GM21737 (cell line): Measurements from ENCODE around the gene OXSR1.
"Not testable (repeated sequence)": the region's sequence is repeated elsewhere in the genome, so short reads cannot be mapped to it uniquely, and the experiment has no call there.

ENCODE experiments used
- ATAC-seq: cut with Tn5 transposase; IDR thresholded peaks from one replicate; pipeline ENCODE4 v1.9.1; 2021; ENCODE audit warnings: mild to moderate bottlenecking, moderate library complexity; ENCODE audit not compliant: unreplicated experiment

The OXSR1 gene

DNA sequence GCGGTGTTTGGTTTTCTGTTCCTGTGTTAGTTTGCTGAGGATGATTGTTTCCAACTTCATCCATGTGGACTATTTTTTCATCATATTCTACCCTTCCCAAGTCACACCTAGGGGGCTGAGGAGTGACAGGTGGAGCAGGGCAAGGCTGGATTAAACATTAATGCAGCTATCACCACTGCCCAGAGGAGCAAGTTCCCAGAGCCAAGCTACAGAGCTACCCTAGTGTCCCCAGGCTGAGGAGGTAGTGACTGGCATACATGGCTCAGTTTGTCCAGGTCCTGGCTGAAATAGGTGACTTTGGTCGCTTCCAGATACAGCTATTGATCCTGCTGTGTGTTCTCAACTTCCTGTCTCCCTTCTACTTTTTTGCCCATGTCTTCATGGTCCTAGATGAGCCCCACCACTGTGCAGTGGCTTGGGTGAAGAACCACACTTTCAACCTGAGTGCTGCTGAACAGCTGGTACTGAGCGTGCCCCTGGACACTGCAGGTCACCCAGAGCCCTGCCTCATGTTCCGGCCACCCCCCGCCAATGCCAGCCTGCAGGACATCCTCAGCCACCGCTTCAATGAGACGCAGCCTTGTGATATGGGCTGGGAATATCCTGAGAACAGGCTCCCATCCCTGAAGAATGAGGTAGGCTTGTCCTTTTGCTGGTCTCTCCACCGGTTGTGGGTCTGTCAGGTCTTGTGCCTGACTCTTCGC, 100.4 kb downstream of the OXSR1 start, which contains the start of gene SLC22A13:
TSS of gene SLC22A13 (plus strand) at position 209 of the 704 bp plus-strand sequence. CDS start at position 258, 49 bp downstream.
- no peak for ATAC-seq

- no peak for ATAC-seq
Observed at GRCh38 chr3:38266810-38267209, 101.5 kb downstream of the OXSR1 start.

DNA sequence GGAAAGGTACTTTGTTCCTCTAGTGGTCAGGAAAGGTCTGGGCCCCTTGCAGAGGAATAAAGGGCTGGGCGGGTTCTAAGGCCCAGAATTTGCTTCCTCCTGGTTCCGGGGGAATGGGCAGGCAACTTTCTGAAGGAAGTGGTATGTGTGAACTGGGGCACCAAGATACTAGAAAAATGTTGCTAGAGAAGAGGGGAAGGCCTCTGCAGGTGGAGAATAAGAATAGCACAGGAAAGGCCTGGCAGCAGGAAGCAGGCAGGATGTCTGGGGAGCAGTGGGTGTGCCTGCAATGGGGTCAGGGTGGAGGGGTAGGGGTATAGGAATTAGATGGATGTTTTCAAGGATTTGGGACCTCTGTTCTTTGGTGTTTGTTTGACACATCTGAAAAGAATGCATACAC, 102.3 kb downstream of the OXSR1 start:
- no peak for ATAC-seq

DNA sequence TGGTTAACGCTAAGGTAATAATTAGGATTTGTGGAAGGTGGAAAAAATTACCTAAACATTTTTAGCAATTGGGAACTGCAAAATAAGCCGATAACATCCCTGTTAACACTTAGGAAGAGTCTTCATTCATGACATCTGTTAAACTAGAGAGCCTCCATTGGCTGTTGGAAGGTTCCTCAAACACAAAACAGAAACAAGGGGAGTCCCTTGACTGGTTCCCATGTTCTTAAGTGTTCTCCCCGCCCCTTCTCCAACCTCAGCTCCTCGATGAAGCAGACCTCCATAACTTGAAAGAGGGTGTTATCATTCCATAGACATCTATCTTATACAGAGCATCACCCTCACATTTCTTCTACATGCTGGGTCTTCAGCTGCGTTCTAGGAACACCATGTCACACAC, 102.8 kb downstream of the OXSR1 start:
- ATAC-seq, result no peak

DNA sequence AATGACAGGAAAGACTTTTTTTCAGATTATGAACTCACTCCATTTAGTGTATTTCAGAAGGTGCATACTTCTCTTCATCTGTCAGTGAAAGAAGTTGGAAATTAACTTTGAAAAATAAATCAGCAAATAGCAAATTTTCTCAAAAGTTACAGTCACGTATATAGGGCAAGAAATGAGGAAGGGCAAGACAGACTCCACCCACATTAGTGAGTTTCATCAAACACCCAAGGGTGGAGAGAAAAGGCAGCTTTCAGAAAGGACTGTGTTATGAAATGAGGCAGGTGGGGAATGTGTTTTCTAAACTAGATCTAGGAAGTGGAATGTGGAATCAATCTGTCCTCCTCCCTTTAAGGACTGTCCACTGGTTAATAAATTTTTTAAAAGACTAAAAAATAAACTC, 103.2 kb downstream of the OXSR1 start:
- no peak for ATAC-seq

- no peak for ATAC-seq
Observed at GRCh38 chr3:38270606-38271005, 105.3 kb downstream of the OXSR1 start.

GRCh38 chr3:38271553-38271952, 106.2 kb downstream of the OXSR1 start:
- no peak for ATAC-seq

GRCh38 chr3:38274864-38275649, 109.7 kb downstream of the OXSR1 start:
- no peak for ATAC-seq

GRCh38 chr3:38275658-38276057, 110.3 kb downstream of the OXSR1 start:
- ATAC-seq, result no peak

DNA sequence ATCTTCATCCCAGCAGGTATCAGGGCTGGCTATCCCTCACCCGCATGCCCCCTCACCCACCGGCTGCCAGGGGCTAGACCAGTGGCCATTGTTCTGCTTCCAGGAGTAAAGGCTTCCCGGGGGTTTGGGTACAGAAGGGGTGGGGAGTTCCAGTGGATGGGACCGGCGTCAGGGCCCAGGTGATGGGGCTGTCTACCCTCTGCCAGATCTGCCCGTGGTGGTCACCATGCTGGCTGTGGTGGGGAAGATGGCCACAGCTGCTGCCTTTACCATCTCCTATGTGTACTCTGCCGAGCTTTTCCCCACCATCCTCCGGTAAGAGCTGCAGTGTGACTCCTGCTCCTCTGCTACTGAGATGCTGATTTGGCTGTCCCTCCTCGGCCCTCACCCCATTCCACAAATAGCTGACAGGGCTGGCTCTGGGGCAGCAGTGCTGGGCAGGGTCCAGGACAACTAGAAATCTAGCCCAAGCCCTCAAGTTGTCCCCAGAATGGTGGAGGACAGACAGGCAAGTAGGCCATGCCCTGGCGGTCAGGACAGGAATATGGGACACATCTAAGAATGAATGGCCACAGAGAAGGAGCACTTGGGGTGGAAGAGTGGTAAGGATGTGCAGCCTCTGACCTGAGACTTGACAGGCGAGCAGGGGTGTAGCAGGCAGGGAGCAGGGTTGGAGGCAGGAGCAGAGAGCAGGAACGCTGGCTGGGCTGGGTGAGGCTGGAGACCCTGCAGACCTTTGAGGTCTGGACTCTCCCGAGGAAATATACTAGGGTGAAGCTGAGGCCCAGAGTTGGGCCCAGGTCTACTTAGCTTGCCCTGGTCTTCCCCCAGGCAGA, 111.0 kb downstream of the OXSR1 start:
- ATAC-seq, result no peak

DNA sequence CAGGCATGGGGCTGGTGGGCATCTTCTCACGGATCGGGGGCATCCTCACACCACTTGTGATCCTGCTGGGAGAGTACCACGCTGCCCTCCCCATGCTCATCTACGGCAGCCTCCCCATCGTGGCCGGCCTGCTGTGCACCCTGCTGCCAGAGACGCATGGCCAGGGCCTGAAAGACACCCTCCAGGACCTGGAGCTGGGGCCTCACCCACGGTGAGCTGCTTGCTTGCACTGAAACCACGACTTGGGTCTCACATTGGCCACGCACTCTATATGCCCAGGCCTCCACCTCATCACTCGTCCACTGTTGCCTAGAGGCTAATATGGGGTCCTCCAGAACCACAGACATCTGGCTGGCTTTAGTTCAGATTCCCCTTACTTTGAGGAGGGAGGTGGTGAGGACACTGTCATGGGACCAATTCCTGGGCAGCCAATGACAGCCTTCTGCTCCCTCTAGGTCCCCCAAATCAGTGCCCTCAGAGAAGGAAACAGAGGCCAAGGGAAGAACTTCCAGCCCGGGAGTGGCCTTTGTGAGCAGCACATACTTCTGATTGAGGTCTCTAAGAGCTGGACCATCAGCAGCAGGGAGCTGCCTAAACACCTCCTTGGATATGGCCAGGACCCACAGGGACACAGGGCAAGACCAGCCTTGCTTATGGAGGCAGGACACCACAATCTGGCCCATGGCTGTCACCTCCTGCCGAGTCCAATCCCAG, 111.7 kb downstream of the OXSR1 start:
- ATAC-seq, result no peak

DNA sequence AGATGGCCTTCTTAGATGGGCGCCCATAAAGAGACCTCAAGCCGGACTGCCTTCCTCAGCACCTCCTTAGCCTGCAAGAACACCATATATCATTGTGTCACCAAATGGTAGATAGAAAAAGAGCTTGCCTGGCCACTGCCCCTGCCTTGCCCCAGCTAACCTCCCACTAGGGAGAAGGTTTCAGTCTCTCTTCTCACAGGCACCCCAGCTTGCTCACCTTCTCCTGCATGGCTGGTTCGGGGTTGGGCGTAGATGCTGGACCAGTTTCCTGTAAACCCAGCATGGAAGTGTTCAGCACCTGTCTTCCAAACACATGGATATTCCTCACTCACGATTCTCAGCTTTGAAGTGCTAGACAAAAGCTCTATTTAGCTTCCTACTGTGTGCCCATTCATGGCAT, 113.5 kb downstream of the OXSR1 start:
- no peak for ATAC-seq

DNA sequence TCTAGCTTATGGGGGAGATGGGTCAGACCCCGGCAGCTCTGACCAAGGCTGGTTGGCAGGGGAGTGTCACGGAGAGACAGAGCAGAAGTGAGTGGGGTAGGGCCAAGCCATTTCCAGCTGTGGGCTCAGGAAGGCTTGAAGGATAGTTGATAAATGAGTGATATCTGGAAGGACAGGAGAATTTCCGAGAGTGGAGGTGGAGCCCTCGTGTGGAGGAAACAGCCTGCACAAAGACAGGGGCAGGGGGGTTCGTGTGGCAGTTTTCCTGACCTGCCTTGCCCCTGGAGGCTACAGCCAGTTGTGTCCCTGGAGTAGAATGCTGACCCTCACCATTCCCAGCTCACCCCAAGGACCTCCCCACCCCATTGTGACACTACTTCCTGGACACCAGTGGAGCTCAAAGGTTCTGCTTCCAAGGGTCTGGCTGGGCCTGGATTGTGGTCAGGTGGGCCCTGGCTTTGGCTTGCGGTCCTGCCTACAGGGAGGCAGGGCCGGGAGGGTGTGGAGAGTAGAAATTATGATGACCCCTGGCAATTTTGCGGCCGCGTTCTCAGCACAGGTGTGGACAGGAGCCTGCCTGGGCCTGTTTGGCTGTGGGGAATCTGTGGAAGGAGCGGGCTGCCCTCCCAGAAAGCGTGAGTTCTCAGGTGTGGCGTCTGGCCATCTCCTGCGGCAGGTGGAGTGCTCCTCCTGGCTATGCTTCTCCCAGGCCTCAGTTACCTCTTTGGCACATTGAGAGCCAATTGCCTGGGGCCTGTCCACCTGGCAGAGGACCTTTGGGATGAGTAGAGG, 116.8 kb downstream of the OXSR1 start, which contains the start of gene SLC22A14:
TSS of gene SLC22A14 (plus strand) at position 400 of the 792 bp plus-strand sequence. CDS start 23,733 bp downstream, outside the sequence.
- no peak for ATAC-seq

DNA sequence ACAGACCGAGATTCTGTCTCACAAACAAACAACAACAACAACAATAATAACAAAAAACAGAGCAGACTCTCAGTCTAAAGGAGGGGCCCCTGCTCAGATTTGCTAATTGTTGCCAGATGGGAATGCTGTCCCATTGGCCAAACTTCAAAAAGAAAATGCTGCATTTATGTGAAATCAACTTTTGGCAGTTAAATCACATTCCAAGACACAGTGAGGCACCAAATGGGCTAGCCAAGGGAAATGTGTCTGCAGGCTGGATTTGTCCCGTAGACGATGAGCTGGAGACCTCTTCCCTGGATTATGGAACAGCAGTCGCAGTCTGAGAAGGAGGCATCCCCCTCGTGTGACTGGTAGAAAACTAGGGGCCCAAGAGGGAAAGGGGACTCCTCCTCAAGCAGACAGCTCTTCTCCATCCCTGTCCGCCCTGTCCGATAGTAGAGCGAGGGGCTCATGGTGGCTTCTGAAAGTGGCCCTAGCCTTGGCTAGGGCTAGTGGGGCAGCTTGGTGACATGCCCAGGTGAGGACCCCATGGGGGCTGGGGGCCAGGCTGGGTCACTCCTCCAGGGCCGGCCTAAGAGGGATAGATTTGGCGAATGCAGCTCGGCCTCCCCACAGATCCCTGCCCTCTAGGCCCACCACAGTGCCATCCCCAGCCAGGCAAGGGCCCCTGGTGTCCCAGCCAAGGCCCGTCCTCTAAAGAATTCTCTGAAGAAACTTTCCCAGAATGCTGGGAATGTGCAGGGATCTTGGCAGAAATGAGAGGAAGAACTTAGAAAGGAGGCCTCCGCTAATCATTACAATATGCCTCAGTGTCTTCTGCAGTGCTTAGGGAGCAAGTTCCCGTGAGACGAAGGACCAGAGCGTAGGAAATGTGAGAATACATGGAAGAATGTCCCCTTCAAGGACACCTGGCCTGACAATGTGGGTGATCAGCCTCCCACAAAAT, 118.7 kb downstream of the OXSR1 start:
- no peak for ATAC-seq

- no peak for ATAC-seq
Observed at GRCh38 chr3:38284756-38285150, 119.4 kb downstream of the OXSR1 start.

DNA sequence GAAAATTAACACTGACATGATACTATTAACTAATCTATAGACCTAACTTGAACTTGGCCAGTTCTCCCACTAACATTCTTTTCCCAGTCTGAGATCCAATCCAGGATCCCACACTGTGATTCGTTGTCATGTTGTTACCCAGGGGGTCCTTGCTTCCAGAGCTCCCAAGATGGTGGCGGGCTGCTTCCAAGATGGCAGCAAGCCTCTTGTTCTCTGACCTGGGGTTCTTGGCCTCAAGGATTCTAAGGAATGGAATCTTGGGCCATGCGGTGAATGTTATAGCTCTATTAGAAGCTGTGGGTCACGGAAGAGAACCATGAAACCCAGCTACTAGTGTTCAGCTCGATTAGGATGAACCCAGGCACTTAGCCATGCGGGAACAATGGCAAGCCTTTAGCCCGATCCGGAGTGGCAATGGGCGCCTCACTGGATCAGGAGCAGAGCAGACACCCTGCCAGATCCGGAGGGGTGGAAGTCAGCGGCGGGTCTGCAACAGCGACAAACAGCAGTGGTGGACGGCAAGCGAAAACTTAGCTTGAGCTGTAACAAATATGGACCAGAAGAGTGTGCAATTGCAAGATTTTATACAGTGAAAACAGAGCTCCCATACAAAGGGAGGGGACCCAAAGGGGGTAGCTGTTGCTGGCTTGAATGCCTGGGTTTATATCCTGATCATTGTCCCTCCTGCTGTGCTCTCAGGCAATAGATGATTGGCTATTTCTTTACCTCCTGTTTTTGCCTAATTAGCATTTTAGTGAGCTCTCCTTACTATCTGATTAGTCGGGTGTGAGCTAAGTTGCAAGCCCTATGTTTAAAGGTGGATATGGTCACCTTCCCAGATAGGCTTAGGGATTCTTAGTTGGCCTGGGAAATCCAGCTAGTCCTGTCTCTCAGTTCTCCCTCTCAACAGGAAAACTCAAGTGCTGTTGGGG, 124.2 kb downstream of the OXSR1 start:
- ATAC-seq, result not testable (repeated sequence)

- not testable (repeated sequence) for ATAC-seq
Observed at GRCh38 chr3:38297053-38297452, 131.7 kb downstream of the OXSR1 start.

DNA sequence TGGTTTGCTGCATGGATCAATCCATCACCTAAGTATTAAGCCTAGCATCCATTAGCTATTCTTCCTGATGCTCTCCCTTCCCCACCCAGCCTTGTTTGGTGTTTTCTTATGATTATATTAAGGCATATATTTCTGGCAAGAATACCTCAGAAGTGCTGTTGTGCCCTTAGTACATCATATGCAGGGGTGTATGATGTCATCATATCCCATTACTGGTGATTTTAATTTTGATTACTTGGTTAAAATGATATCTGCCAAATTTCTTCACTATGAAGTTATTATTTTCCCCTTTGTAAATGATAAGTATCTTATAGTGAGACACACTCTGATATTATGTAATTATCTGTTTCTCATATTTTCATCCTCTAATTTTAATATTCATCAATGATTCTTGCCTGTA, 132.2 kb downstream of the OXSR1 start:
- no peak for ATAC-seq
